GM20000 (cell line): ENCODE results near the gene CEP164.

Source experiments
- DNase-seq: peaks from one replicate; pipeline ENCODE4 v3.0.0; 2012; ENCODE audit warnings: low spot score
- CTCF ChIP-seq: IDR thresholded peaks from 2 replicates; pipeline ENCODE4 v1.5.1; 2012; ENCODE audit warnings: mild to moderate bottlenecking, control low read depth; ENCODE audit errors: extremely low read depth, missing control alignments

The CEP164 gene

GRCh38 chr11:117305145-117305544 lies 22.5 kb upstream of the CEP164 start:
- no peak for DNase-seq
- no peak for TF ChIP-seq CTCF

- no peak for DNase-seq
- TF ChIP-seq CTCF = no peak
Observed at GRCh38 chr11:117309310-117309709, 18.3 kb upstream of the CEP164 start.

- no peak for DNase-seq
- TF ChIP-seq CTCF = no peak
Observed at GRCh38 chr11:117313091-117313490, 14.6 kb upstream of the CEP164 start.

DNA sequence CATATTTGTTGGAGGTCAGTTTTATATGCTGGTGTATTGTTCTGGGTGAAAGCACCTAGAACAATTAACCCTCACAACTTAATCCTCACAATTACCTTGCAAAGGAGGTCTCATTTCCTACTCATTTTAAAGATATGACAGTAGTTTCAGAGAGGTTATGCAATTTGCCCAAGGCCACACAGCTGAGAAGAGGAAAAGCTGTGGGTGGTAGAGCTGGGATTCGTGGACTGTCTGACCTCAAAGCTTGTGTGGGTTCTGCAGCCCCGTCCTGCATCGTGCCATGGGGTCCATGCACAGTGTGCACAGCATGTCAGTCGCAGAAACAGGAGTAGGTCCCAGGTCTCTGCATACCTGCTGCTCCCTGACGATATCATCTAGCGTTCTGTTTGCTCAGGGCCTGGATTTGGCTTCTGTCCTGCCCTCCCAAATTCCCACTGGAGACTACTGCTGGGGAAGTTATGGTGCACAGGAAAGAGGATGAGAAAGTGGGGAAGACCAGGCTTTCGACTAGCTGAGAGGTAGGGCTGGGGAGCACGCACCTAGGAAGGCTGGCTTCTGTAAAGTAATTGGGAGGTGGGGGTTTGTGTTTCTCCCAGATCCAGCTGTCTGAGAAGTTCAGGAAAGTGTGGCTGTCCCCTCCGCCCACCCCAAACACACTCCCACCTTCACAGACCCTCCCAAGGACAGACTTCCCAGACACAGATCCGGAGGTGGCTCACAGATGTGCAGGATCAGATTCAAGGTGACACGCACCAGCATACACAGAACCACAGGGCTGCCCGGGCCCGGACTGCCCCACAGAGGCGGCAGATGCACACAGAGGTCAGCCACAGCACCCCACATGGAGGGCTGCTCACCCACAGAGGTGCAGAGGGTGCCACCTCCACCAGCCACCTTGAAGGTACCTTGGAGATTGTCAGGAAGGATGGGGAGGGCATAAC lies 13.6 kb upstream of the CEP164 start:
- no peak for TF ChIP-seq CTCF
- no peak for DNase-seq

GRCh38 chr11:117314840-117315239 lies 12.8 kb upstream of the CEP164 start:
- no peak for DNase-seq
- no peak for TF ChIP-seq CTCF

DNA sequence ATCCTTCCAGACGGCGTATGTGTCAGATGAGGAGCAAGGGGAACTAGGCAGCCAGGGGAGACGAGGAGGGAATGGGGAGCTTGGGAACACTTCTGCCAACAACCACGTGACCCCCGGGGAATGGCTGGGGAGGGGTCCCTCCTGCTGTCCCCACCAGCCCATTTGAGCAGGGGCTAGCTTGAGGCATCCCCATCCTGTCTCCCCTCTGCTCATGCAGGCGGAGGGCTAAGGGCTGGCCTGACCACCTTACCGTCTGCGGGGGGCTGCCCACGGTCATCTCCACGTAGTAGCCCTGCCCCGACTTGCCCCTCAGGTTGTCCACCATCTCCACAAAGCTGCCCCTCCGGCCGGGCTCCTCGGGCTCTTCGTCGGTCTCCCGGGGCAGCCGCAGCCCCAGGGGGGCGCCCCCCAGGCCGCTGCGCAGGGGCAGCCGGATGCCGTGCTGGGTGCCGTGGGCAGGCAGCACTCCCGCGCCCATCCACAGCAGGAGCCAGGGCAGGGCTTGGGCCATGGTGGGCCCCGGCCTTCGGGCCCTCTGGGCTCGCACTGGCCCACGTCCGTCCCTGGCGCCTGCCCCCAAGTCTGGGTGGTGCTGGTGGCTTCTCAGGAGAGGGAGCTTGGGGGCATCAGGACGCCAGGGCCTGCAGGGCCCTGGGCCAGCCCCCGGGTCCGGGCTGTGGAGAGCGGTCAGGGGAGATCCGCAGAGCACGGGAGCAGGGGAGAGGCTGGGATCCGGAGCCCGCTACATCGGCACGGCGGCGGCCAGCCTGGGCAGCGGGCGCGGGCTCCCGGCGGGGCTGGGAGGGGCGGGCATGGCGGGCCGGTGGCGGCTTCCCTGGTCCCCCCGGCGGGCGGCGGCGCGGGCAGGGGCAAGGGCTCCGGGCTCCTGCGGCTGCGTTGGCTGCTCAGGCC lies 12.1 kb upstream of the CEP164 start:
- no peak for TF ChIP-seq CTCF
- peak; percentile 61 for DNase-seq

DNA sequence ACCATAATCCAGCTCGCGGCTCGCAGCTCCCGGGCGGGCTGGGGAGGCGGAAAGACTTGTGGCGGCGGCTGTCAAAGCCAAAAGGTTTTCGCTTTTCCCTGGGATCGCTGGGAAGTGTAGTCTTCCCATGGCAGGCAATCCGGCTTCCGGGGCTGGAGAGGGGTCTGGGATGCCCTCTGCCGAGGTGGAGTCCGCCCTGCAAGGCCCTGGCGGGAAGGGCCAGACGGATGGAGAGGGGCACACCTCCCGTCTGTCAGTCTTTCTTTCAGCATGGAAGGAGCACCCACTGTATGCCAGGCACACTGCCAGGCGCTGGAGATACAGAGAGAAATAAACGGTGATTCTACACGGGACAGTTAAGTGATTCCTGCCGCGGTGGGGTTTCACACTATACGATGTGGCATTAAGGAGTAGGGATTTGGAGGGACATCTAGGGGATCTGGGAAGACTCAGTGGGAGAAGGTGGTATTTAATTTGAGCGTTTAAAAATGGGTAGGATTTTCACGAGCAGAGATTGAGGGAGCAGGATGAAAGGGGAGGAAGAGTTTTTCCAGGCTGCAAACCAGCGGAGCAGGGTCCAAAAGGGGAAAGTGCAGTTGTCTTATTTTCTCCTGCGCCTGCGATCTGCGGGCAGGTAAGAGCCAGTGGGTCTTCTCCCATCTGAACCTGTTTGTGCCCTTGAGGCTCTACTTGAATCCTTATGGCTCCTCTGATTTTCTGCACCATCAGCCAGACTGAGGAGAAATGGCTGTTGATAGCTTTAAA lies 11.3 kb upstream of the CEP164 start, which contains the start of gene BACE1:
BACE1 (minus strand) TSS at position 60 of the 765 bp plus-strand sequence. CDS start 461 bp downstream, outside the sequence.
- peak; percentile 54 for DNase-seq
- no peak for TF ChIP-seq CTCF
